ENCODE data around the gene SLC39A1. TPM values are rescaled to one million over a fixed set of nuclear protein-coding genes. Genes with fewer than 3 reads are reported as not detected.
"Not testable (repeated sequence)": the region's sequence is repeated elsewhere in the genome, so short reads cannot be mapped to it uniquely, and the experiment has no call there.

SLC39A1 gene, protein sequence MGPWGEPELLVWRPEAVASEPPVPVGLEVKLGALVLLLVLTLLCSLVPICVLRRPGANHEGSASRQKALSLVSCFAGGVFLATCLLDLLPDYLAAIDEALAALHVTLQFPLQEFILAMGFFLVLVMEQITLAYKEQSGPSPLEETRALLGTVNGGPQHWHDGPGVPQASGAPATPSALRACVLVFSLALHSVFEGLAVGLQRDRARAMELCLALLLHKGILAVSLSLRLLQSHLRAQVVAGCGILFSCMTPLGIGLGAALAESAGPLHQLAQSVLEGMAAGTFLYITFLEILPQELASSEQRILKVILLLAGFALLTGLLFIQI
- 10 to 100 TPM; 63.2 to 77.6 TPM for total RNA-seq
- long read RNA-seq, transcript SLC39A1-202 (4 exons, 2,084 nt) = major isoform, 196 of 231 reads
- long read RNA-seq, transcript SLC39A1-204 (3 exons, 2,723 nt) = minor isoform, 14 of 231 reads
- long read RNA-seq, transcript SLC39A1-203 (4 exons, 2,398 nt) = minor isoform, 6 of 231 reads
- long read RNA-seq, partial matches to known transcripts = 9 of 231 reads
- long read RNA-seq, other reads (novel, unspliced or antisense) = 2 of 231 reads

DNA sequence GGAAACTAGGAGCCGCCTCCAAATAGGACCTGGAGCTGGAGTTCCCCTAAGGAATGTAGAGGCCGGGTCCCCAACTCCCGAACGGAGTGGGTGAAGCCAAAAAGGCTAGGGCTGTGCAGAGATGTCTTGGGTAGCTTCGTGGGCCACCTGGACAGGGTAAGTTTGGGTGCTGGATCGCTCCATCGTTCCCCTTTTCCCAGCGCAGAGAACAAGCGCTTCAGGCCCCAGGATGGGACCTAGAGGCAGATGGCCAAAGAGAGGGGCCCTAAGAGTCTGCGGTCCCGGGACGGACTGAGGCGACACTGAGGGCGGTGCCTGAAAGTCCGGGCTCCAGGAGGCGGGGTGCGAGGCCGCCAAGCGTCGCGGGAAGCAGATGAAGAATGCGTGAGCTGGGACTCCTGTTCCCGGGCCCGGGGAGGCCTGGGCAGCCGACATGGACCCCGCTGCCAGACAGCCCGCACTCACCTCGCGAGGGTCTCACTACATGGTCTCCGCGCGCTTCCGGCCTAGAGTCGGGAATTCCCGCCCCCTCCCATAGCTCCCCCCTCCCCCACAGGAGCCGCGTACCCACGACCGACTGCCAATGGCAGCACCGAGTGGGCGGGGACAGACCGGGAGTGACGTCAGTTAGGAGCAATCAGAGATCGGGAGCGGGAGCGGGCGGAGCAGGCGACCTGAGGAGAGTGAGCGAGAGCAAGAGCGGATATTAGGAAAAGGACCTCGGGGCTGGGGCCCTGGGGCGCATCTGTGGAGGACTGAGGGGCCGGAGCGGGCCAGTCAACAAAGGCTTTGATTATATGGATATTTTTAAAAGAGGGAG is at the start of gene SLC39A1:
TSS of gene SLC39A1 (minus strand) at position 508 of the 820 bp plus-strand sequence. CDS start 822 bp downstream, outside the sequence.
- ATAC-seq = peak; percentile 83 to 84
- intact Hi-C loops (cut with DNase I) = no loop called here
- DNase-seq = peak; percentile 99

DNA sequence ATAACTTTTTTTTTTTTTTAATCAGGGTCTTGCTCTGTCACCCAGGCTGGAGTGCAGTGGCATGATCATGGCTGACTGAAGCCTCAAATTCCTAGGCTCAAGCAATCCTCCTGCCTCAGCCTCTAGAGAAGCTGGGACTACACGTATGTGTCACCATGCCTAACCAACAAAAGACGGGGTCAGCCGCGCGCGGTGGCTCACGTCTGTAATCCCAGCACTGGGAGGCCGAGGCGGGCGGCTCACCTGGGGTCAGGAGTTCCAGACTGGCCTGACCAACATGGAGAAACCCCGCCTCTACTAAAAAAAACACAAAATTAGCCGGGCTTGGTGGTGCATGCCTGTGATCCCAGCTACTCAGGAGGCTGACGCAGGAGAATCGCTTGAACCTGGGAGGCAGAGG is 49.2 kb upstream of the SLC39A1 start:
- ATAC-seq; DNase-seq; intact Hi-C loops (cut with DNase I): not testable (repeated sequence)

DNA sequence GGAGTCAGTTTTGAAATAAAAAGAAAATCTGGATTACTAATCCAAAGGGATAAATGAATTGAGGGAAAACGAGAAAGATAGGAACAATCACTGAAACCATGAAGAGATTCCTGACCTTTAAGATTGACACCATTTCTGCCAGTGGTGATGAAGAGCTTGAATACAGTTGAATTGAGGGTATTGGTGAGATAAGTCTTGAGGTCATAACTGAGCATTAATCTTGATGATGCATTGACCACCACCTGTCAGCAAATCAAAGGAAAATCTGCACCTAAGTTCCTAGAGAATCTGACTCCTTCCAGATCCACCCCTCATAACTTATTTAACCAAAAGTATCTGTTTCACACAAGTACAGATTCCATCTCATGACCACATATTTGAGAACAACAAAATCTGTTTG is 48.8 kb upstream of the SLC39A1 start:
- ATAC-seq (no peak), DNase-seq (no peak)
- intact Hi-C loops (cut with DNase I) = no loop called here

DNA sequence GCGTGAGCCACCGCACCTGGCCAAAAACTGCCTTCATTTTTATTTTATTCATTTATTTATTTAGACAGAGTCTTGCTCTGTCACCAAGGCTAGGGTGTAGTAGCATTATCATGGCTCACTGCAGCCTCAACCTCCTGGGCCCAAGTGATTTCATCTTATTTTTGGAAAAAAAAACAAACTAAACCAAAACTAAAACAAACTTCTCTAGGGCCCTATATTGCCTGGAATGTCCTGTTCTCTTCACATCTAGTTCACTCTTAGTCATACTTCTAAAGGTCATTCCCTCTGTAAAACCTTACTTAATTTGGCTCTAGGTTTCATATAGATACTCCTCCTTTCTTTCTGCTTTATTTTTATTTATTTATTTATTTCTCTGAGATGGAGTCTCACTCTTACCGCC is 42.8 kb upstream of the SLC39A1 start:
- intact Hi-C loops (cut with DNase I) = no loop called here
- DNase-seq (no peak), ATAC-seq (no peak)

DNA sequence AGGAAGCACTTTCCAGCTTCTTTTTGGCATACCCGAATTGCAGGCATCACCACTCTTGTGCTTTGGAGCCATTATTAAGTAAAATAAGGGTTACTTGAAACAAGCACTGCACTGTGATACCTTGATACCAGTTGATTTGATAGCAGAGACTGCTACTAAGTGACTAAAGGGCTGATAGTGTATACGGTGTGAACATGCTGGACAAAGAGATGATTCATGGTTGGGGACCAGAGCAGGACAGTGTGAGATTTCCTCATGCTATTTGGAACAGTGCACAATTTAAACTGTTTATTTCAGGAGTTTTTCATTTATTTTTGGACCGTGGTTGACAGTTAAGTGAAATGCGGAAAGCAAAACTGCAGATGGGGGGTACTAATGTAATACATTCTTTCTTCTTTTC is 37.1 kb upstream of the SLC39A1 start:
- DNase-seq (no peak), ATAC-seq (no peak)
- intact Hi-C loops (cut with DNase I) = no loop called here

DNA sequence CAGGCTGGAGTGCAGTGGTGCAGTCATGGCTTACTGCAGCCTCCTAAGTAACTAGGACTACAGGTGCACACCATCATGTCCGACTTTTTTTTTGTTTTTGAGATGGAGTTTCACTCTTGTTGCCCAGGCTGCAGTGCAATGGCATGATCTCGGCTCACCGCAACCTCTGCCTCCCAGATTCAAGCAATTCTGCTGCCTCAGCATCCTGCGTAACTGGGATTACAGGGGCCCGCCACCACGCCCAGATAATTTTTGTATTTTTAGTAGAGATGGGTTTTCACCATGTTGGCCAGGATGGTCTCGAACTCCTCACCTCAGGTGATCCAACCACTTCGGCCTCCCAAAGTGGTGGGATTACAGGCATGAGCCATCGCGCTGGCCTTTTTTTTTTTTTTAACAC is 33.5 kb upstream of the SLC39A1 start:
- not testable (repeated sequence) for ATAC-seq, DNase-seq
- intact Hi-C loops (cut with DNase I) = loop anchor here in 1 of 2 donors (10.0 kb wide), 1 partner anchor 158 kb away; the partner anchor contains the start of gene NUP210L

DNA sequence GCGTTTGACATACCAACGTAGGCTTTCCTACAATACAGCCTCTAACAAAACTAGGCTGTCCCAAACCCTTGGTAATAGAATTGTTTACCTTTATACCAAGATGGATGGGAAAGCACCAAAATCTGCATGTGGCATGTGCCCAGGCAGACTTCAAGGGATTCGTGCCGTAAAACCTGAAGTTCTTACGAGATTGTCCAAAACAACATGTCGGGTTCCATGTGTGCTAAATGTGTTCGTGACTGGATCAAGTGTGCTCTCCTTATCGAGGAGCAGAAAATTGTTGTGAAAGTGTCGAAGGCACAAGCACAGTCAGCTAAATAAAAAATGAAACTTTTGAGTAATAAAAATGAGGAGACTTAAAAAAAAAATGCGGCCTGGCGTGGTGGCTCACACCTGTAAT is 32.3 kb upstream of the SLC39A1 start:
- ATAC-seq (no peak), DNase-seq (no peak)
- intact Hi-C loops (cut with DNase I) = loop anchor here in 1 of 2 donors (10.0 kb wide), 1 partner anchor 159 kb away; the partner anchor contains the start of gene NUP210L

DNA sequence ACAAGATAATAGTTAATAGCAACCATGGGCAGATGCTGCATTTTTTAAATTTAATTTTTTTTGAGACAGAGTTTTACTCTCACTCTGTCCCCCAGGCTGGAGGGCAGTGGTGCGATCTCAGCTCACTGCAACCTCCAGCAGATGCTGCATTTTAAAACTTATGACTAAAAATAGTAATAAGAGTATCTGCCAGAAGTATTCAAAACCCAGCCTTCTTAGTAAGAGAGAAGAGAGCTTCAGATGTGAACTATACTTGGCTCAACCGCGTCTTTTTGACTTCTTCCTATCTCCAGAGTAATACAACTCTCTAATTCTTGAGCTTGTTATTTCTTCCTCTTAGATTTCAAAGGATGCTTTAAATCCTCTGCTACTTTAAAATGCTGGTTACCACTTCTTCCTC is 31.9 kb upstream of the SLC39A1 start:
- DNase-seq (no peak), ATAC-seq (no peak)
- intact Hi-C loops (cut with DNase I) = loop anchor here in 1 of 2 donors (10.0 kb wide), 1 partner anchor 160 kb away; the partner anchor contains the start of gene NUP210L

DNA sequence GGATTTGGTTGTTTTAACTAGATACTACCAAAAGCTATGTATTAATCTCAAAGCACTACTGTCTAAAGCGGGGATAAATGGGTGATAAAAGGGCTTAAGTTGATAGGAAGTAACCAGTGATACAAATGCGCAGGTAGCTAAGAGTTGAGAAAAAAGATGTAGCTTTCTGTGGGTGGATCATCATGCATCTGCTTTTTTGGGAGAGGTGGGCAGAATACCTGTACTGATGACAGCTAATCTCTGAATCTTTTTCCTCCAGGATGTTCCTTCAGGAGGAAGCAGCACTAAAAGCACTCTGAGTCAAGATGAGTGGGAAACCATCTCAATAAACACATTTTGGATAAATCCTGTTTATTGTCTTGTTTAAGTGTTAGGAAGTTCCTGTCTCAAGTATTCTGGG is 28.5 kb upstream of the SLC39A1 start:
- intact Hi-C loops (cut with DNase I) = loop anchor here in 1 of 2 donors (10.0 kb wide), 1 partner anchor 163 kb away; the partner anchor contains the start of gene NUP210L
- DNase-seq = no peak
- no peak for ATAC-seq

DNA sequence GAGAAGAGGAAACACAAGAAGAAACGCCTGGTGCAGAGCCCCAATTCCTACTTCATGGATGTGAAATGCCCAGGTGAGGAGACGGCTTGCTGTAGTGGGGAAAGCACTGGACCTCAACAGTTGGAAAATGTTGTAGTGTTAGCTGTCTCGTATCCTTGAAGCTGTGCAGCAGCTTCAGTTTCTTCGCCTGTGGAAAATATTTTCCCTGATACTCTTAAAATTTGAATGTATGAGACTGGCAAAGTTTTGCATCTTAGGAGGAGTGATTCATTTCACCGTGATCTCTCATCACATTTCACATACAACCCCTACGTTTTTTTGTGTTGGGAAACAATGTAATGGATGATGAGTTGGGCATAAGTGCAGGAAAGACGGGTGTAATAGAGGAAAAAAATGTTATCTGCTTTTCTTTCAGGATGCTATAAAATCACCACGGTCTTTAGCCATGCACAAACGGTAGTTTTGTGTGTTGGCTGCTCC is 27.9 kb upstream of the SLC39A1 start:
- intact Hi-C loops (cut with DNase I) = loop anchor here in 1 of 2 donors (10.0 kb wide), 1 partner anchor 164 kb away; the partner anchor contains the start of gene NUP210L
- ATAC-seq (no peak), DNase-seq (no peak)

DNA sequence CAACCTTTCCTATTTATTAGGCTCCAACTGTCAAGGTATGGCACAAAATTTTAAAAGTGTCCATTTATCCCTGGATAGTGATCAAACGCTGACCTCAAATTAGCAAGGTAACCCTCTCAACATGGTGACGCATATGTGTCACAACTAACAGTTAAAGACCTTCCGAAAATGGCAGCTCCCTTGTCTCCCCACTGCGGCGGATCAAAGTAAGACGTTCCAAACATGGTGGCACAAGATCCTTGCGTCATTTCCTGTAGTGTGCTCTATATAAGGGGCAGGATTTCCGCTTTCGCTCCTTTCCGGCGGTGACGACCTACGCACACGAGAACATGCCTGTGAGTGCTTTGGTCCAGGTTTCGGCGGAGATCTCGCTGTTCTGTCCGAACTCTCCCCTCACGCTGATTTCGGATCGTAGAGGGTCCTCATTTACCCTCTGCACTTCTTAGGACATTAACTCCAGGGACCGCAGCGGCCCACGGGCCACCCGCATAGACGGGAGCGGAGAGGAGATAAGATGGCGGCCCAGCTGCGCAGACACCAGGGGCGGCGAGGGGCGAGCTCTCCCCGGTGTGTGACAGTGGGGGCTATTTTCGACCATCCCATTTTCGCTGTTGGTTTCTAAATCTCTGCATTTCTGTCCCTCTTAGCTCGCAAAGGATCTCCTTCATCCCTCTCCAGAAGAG is 27.3 kb upstream of the SLC39A1 start, which contains the start of gene RPS27:
TSS of gene RPS27 (plus strand) at position 295 of the 683 bp plus-strand sequence. CDS start at position 330, 35 bp downstream.
- DNase-seq (peak; percentile 91), ATAC-seq (peak; percentile 78 to 84)
- intact Hi-C loops (cut with DNase I) = loop anchor here in 1 of 2 donors (10.0 kb wide), 1 partner anchor 164 kb away; the partner anchor contains the start of gene NUP210L

DNA sequence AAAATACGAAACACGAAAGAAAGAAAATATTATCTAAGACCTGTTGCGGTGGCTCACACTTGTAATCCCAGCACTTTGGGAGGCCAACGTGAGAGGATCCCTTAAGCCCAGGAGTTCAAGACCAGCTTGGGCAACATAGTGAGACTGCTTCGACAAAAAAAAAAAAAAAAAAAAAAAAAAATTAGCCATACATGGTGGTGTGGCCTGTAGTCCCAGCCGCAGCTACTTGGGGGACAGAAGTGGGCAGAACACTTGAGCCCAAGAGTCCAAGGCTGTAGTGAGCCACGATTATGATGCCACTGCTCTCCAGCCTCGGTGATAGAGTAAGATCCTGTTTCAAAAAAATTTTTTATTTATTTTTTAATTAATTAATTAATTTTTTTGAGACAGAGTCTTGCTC is 24.3 kb upstream of the SLC39A1 start:
- intact Hi-C loops (cut with DNase I) = loop anchor here (2.0 to 10.0 kb wide), 4 partner anchors 190 to 313 kb away; partner anchors contain the start of genes NPR1 (in 2 of the 2) and ILF2 (in 1 of the 2)
- DNase-seq = no peak
- no peak for ATAC-seq

DNA sequence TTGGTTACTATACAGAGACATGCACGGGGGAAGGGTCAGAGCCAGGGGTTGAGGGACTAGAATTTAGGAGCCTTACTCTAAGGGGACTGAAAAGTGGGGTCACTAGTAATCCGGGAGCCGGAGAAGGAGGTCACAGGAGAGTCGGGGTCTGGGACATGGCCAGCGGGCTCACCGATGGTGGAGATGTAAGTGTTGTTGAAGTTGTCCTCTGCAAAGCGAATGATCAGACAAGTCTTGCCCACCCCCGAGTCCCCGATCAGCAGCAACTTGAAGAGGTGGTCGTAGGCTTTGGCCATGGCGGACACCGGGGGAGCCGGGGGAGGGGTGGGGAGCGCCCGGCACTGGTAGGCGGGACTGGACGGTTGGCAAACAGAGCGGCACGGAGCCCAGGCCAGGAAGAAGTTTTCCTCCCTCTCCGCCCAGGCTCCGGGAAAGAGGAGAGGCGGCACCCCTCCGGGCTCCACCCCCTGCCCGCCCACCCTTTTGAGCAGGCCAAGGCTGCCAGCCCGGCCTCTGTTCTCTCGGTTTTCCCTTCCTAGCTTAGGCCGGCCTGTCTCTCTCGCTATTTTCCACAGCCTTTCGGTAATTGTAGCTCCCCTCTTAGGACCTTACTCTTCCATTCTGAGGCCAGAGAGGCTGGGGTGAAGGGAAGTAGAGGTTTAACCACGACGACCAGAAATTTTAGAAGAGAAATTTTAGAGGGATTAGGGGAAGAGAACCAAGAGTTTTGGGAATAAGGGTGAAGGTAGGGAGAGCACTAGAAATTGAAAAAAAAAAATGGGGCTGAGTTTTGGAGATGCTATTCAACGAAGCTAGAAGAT is 22.8 kb upstream of the SLC39A1 start, which contains the start of gene RAB13:
TSS of gene RAB13 (minus strand) at position 399 of the 821 bp plus-strand sequence. CDS start at position 296, 103 bp downstream.
- DNase-seq (peak; percentile 91), ATAC-seq (peak; percentile 86 to 91)
- intact Hi-C loops (cut with DNase I) = loop anchor here (2.0 to 10.0 kb wide), 4 partner anchors 189 to 311 kb away; partner anchors contain the start of genes NPR1 (in 2 of the 2) and ILF2 (in 1 of the 2)

DNA sequence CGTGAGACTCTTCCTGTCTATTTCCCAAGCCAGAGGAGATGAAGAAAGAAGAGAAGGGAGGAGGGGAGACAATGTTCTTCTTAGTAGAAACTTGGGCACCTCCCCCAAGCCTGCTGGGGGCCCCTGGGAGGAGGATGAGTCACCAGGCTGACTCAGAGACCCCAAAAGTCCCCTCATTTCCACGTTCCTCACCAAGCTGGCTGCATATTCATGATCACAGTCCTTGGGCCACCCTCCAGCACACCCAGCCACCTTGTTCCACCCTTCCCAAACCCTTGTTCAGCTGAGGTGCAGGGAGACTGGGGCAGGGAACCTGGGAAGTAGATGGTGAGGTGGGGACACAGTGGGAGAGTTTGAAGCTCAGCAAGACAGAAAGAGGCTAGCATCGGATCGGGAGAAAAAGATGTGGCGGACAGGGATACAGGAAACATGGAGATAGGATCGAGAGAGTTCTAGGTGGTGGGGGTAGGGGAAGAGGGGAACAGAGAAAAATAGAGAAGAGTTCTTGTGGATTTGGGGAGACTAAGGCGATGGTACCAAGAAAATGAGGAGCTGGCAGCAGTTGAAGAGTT is 22.1 kb upstream of the SLC39A1 start:
- intact Hi-C loops (cut with DNase I) = loop anchor here (5.0 to 10.0 kb wide), 3 partner anchors 188 to 311 kb away; partner anchors contain the start of genes NPR1 (in 2 of the 2) and ILF2 (in 1 of the 2)
- DNase-seq (peak; percentile 67), ATAC-seq (peak; percentile 14 to 36)

DNA sequence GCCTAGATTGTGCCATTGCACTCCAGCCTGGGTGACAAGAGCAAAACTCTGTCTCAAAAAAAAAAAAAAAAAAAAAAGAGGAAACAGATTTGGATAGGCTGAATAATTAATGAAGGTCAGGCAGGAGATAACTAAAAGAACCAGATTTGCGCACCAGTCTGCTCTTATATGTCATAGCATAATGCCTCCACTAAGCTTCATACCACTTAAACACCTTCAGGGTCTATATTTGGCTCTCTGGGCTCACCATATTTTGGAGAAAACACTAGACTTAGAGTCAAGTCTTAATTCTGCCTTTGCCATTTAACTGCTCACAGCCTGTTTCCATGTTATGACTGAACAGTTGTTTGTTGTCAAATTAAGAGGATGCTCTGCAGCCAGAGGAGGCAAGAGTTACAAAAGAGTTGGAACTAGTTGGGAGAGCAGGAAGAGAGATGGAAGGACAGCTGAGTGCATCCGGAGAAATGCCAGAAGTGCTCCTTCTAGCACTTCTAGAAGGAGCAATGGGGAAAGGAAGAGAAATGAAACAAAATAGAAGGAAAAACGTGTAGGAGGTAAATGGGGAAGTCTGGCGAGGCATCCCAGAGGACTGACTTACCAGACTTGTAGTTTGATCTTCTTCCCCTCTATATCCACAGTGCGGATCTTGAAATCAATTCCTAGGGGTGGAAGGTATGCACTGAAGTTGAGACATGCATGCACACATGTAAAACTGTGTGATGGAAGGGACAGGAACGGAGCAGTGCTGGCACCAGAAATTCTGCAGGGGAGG is 21.0 kb upstream of the SLC39A1 start:
- intact Hi-C loops (cut with DNase I) = loop anchor here in 1 of 2 donors (10.0 kb wide), 1 partner anchor 310 kb away; the partner anchor contains the start of genes ILF2 and NPR1
- no peak for DNase-seq
- no peak for ATAC-seq

DNA sequence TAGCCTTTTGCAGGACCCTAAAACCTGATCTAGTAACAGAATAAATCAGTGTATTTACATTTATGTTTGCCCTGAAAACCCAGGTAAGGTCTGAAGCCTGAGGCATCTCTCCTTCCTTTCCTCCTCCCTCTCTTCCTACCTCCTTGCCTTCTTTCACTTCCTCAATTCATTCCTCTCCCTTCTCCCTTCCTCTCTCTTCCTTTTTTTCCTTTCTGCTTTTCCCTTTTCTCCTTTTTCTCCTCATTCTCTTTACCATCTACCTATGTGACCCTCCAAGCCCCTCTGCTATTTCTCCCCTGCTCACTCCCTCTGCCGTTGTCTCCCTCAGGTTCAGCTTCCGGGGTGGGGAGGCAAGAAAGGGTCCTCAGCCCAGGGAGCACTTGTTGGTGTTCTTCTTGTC is 18.4 kb upstream of the SLC39A1 start:
- intact Hi-C loops (cut with DNase I) = loop anchor here in 1 of 2 donors (10.0 kb wide), 1 partner anchor 307 kb away; the partner anchor contains the start of genes ILF2 and NPR1
- DNase-seq = not testable (repeated sequence)

More for the DNA sequence above, 18.4 kb upstream of the SLC39A1 start:
- not testable (repeated sequence) for ATAC-seq

All from left cardiac atrium (tissue), 4 donors.